Mammary epithelial cell (primary cell): ENCODE results near the gene PCSK1.

Experiments
- EZH2 ChIP-seq: IDR thresholded peaks from 2 replicates; pipeline ENCODE4 v1.6.1; 2012; ENCODE audit warnings: low read length, inconsistent platforms, borderline replicate concordance
- TF ChIP-seq, protein P1 (sequence below), 2 donors: IDR thresholded peaks in 1 of 2; conservative IDR thresholded peaks in 1 of 2; 2 replicates each; pipeline ENCODE4 v1.5.1; 2011 to 2012; ENCODE audit warnings: inconsistent platforms in 2 of 2, low read length in 2 of 2, mild to moderate bottlenecking in 2 of 2, control low read depth in 1 of 2, low read depth in 1 of 2; ENCODE audit not compliant: insufficient read depth in 1 of 2; ENCODE audit errors: extremely low read depth in 1 of 2

DNA sequence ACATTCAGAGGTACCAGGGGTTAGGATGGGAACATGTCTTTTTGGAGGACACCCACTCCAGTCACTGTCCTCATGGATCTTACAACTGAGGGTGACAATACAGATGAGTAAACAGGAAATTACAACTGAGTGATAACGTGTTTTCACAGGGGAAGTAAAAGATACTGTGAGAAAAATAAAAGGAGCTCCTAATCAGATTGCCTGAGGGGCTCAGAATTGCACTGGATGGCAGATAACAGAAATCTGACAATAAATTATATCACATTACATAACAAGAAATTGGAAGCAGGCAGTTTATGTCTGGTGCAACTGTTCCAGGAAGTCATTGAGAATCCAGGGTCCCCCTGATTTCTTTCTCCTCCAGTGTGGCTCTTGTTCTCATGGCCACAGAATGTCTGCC, 40.1 kb upstream of the PCSK1 start:
- TF ChIP-seq, protein P1, sequence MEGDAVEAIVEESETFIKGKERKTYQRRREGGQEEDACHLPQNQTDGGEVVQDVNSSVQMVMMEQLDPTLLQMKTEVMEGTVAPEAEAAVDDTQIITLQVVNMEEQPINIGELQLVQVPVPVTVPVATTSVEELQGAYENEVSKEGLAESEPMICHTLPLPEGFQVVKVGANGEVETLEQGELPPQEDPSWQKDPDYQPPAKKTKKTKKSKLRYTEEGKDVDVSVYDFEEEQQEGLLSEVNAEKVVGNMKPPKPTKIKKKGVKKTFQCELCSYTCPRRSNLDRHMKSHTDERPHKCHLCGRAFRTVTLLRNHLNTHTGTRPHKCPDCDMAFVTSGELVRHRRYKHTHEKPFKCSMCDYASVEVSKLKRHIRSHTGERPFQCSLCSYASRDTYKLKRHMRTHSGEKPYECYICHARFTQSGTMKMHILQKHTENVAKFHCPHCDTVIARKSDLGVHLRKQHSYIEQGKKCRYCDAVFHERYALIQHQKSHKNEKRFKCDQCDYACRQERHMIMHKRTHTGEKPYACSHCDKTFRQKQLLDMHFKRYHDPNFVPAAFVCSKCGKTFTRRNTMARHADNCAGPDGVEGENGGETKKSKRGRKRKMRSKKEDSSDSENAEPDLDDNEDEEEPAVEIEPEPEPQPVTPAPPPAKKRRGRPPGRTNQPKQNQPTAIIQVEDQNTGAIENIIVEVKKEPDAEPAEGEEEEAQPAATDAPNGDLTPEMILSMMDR (conservative IDR thresholded peaks at IDR 0.05 in 1 of 2, IDR thresholded peaks at IDR 0.05 in 1 of 2; ENCODE audit: extremely low read depth in 1 of 2, insufficient read depth in 1 of 2, low read depth in 1 of 2, low read length in 2 of 2): no peak
- TF ChIP-seq EZH2: no peak
